DMS 273 treated with DMSO at 0.1 percent for 48 hours (cell line): ENCODE results near the gene CLCN6.

Experiments used
- DNase-seq: peaks from one replicate; lab custom pipeline; 2025; lab: John Stamatoyannopoulos, UW

Gene CLCN6

DNA sequence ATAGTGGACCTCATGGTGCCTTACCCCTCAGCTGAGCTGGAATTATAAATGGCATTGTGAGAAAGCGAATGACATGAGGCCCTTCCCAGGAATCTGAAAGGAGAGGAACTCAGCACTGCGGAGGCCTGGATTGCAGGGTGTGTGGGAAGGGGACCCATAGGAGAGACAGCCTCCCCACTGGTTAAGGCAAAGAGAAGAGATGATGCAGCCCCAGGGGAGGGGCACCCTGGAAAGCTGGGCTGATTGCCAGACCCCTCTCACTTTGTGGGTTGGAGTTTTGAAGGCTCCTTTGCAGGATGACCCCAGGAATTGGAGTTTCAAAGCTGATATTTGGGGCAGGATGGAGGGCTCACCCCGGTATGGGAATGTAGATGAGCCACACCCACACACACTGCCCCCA, 50.7 kb downstream of the CLCN6 start:
- no peak for DNase-seq

DNA sequence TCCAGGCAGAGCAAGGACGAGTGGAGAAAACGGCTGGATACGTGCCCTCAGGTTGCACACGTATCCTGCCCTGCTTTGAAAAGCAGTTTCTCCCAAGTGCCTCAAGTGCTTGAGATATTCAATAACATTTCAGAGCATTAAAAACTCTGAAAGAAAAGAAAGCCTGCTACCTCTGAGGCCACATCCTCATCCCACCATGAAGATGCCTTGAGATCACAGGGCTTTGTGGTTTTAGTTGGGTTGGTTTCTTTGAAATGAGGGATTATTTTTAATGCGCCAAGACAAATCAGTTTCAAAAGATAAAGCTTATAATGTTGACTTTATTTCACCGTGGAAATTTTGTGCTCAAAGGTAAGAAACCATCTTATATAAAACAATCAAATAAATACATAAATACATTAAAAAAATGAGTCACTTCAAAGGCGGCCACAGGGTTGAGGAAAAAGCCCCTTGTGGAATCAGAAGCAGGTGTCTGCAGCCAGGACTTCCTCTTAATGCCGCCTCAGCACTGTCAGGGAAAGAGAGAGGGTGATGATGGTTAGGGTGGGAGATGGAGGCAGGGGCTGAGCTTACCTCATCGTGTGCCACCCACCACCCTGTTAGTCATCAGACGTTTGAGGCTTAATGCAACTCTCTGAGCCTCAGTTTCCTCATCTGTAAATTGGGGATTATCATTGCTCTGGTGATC, 51.3 kb downstream of the CLCN6 start:
- DNase-seq, result no peak

DNA sequence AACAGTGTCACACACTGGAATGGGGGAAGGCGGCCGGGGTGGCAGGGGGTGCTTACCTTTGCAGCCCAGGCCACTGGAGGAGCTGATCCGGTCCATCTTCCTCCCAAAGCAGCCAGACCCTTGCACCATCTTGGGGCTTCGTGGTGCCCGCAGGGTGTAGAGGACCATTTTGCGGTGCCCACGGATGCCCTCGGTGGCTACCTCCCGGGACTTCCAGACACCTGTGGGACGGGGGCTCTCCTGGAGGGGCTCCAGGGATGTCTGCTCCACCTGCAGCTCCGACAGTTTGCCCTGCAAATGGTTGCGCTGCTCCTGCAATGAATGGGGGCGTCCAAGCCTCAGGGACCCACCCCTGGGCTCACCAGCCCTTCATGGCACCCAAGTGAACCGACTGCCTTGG, 52.2 kb downstream of the CLCN6 start:
- no peak for DNase-seq

DNA sequence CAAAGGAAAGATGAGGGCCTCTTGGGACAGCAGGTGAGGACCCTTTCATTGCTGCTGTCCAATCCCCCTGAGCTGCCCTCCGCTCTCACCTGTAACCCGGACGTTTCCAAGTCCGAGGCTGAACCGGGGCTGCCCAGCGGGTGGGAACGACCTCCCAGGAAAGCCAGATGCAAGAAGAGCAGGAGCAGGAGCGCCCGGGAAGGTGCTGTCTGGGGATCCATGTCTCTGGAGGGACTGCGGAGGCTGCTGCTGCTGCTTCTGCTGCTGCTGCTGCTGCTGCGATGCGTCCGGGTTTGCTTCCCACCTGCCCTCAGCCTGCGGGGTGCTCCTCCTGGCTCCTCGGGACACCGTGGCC, 52.6 kb downstream of the CLCN6 start, which contains the start of gene NPPB:
Gene NPPB, minus strand, starts transcription at position 333 of the 355 bp plus-strand sequence. Its CDS starts 112 bp downstream, at position 221.
- no peak for DNase-seq

DNA sequence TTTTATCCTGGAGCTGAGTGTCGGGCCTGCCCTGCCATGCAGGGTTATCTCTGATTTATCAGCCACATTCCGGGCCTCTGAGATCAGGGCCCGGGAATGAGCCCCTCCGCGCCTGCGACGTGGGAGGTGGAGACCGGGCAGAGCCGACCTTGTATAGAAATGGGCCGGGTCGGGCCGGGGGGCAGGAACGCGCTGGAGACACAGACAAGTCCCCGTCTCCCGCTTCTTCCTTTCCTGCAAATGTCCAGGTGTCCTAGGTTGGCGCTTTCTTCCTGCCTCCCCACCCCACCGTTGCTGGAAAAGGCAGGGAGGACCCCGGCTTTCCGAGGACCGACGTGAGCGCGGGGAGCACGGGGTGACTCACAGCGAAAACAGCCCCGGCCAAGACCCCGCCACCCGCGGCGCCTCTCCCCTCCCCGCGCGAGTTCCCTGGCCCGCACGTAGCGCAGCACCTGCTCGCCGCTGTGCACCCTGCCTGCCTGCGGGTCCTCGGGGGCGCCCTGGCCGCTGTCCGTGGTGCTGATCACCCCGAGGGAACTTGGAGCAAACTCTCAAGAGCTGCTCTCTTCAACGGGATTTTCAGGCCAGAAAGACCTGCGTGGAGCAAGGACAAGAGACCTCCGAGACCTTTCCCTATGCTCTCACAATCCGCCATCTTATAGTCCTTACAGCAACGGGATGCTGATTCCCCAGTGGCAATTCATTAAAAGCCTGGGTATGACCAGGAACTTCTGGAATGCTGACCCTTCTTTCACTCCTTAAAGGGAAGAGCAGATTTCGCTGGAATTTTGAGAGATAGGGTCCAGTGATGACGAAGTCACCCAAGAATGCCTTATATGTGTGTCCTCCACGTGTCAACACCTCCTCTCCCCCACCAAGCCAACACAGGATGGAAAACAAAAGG, 53.2 kb downstream of the CLCN6 start:
- no peak for DNase-seq

DNA sequence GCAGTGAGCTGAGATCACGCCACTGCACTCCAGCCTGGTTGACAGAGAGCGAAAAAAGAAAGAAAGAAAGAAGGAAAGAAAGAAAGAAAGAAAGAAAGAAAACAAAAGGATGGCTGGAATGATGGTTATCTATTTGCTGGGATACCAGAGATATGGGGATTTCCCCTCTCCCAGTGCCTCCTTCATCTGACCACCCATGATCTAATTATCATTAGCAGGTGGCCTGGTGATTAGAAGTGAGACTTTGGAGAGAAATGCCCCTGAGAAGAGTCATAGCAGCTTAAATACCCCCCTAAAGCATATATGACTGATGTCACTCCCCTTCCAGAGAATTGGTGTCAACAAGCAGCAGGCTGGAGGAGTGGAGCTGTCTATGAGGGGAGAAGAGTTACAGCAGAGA, 54.1 kb downstream of the CLCN6 start:
- DNase-seq, result no peak

DNA sequence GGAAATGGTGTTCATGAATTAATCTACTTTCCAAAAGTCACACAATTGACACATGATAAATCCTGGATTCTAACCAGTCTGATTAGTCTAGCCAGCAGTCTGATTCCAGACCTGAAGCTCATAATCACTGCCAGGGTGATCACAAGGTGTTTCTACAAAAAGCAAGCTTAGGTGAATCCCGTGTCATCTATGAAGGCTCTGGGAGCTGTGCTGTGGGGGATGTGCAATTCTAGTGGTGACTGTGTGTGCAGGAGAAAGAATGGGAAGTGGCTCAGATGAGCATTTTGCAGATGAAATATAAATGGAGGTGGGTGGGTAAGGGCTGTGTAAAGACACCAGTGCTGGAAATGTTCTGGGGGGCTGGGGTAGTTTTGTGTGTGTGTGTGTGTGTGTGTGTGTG, 54.6 kb downstream of the CLCN6 start:
- DNase-seq, result no peak

DNA sequence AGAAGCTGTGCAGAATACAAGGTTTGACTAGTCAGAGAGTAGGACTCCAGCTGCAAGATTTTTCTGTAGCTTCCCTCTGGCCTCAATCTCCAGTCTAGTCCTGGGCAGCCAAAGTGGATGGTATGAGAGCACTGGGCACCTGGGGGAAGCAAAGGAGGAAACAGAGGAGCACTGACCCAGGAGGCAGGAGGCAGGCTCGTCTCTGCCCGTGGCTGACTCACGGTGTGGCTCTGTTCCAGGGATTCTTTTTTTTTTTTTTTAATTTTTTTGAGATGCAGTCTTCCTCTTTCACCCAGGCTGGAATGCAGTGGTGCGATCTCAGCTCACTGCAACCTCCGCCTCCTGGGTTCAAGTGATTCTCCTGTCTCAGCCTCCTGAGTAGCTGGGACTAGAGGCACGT, 56.9 kb downstream of the CLCN6 start:
- no peak for DNase-seq

DNA sequence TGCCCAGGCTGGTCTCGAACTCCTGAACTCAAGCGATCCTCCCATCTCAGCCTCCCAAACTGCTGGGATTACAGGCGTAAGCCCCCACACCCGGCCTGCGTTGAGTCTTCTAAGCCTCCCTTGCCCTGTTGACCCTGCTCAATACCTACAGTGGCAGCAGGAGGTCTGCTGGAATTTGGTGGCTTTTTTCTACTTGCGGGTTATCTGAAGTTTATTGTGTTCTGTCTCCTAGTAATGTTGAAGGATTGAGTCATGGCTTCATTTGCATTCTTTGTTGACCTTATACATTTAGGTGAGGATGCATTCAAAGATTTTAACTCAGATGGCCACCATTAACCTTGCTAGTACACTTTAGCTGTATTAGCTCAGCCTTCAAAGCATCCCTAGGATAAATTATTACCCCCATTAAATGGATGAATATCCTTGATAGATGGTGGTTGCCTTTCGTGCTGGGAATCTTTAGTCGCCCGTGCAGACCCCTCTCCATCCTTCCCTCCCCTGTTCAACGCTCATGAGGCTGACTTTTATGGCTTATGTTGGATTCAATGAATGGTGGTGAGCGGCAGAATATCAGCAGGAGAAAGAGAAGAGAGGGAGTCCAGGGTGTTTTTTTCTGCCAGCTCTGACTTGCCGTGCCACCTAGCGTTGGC, 62.5 kb downstream of the CLCN6 start:
- DNase-seq, result no peak

DNA sequence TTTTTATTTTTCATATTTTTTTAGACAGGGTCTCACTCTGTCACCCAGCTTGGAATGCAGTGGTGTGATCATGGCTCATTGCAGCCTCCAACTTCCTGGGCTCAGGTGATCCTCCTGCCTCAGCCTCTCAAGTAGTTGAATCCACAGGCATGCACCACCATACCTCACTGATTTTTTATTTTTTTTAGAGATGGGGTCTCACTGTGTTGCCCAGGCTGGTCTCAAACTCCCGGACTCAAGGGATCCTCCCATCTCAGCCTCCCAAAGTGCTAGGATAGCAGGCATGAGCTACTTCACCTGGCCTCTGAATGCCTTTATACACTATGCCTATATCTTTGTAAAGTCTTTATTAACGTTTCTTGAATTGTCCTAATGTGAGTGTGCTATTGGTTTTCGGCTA, 63.1 kb downstream of the CLCN6 start:
- DNase-seq, result no peak

DNA sequence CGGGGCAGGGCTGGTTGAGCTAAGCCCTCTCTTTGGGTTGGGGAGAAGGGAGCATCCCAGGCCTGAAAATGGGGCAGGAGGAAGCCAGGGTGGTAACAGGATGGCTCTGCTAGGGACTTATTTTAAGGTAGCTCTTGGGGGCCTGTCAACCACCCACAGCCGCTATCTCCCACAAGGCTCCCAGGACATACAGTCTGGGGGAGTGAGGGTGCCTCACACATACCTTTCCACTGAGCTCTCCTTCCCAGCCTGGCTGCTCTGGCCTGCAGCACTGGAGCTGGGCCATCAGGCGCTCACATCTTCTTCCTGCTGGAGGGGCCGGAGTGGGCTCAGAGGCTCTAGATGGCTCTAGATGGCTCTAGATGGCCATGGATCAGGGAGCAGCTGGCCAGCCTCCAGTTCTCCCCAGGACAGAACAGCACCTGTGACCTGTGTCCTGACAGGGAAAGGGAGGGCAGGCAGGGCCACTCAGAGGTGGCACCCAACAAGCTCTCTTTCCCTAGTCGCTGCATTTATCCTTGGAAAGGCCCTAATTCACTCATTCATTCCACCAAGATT, 63.7 kb downstream of the CLCN6 start:
- no peak for DNase-seq

DNA sequence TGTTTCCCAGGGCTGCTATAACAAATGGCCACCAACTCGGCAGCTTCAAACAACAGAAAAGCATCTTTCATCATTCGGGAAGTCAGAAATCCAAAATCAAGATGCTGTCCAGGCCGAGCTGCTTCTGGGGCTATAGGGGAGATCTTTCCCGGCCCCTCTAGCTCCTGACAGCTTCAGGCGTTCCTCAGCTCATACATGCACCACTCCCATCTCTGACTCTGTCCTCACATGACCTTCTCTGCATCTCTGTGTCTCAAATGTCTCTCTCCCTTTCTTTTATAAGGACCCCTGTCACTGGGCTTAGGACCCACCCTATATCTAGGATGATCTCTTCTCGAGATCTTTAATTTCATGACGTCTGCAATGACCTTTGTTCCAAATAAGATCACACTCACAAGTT, 66.6 kb downstream of the CLCN6 start:
- no peak for DNase-seq

DNA sequence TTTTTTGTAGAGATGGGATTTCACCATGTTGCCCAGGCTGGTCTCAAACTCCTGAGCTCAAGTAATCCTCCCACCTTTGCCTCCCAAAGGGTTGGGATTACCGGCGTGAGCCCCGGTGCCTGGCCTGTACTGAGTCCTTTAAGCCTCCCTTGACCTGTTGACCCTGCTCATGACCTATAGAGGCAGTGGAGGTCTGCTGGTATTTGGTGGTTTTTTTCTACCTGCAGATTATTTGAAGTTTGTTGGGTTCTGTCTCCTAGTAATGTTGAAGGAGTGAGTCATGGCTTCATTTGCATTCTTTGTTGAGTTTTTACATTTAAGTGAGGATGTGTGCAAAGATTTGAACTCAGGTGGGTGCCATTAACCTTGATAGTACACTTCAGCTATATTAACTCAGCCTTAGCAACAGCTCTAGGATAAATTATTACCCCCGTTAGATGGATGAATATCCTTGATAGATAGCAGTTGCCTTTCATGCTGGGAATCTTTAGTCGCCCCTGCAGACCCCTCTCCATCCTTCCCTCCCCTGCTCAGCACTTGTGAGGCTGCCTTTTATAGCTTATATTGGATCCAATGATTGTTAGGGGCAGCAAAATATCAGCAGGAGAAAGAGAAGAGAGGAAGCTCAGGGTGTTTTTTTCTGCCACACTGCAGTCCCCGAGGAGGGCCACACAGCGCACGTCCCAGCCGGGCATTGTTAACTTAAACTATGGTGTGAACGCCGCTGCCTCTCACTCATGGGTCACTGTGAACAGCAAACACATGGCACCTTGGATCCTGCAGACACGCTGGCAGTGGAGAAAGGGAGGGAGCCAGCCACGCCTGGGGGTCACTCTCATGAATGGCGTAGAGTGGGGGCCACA, 67.6 kb downstream of the CLCN6 start:
- no peak for DNase-seq

DNA sequence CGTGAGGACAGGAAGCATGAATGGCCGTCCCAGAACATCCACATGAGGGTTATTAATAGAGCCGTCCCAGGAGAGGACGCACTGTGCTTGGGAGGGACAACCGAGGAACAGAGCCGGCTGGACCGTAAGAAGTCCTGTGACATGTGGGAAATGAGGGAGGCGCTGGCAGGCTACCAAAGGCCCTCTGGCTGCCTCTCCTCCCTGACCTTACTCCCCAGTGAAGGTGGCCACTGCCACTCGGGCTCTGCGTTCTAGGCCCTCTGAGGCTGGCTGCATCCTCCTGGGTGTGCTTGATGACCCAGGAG, 68.2 kb downstream of the CLCN6 start:
- no peak for DNase-seq

DNA sequence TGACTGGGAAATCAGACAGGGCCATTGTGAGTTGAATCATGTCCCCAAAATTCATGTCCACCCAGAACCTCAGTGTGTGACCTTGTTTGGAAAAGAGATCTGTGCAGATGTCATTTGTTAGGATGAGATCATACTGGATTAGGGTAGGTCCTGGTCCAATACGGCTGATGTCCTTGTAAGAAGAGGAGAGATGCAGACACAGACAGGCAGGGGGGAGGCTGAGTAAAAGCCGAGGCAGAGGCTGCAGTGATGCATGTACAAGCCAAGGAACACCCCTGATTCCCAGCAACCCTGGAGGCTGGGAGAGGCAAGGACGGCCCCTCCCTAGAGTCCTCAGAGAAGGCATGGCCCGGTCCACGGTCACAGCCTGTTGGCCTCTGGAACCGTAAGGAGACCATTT, 68.6 kb downstream of the CLCN6 start:
- no peak for DNase-seq

DNA sequence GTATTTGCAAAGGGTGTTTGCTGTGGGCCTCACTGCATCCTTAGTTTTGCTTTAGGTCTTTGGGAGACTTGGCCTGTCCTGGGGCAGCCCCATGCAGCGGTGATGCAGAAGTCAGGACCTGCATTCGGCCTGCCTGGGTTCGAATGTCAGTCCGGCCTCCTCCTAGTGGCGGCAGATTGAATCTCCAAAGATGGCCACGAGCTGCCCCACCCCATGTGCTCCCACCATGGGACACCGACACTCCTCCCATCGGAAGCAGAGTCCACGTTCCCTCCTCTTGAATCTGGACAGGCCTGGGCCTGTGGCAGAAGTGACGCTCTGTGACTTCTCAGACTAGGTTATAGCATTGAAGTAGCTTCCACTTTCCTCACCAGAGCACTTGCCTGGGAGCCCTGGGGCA, 69.1 kb downstream of the CLCN6 start:
- DNase-seq, result no peak

DNA sequence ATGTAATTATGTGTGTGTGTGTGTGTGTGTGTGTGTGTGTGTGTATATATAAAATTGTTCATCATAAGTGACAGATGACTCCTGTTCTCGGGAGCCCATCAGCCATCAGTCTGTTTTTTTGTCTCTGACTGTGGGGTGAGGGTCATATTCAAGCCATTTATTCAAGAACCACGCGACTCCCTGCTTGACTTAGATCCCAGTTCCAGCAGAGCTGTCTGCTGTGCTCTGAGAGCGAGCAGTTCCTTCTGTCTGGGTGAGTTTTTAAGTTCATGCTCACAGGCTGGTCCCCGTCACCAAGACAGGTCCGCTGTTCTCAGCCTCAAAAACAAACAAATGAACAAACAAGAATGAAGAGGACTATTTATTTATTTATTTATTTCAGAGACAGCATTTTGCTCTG, 71.1 kb downstream of the CLCN6 start:
- no peak for DNase-seq

DNA sequence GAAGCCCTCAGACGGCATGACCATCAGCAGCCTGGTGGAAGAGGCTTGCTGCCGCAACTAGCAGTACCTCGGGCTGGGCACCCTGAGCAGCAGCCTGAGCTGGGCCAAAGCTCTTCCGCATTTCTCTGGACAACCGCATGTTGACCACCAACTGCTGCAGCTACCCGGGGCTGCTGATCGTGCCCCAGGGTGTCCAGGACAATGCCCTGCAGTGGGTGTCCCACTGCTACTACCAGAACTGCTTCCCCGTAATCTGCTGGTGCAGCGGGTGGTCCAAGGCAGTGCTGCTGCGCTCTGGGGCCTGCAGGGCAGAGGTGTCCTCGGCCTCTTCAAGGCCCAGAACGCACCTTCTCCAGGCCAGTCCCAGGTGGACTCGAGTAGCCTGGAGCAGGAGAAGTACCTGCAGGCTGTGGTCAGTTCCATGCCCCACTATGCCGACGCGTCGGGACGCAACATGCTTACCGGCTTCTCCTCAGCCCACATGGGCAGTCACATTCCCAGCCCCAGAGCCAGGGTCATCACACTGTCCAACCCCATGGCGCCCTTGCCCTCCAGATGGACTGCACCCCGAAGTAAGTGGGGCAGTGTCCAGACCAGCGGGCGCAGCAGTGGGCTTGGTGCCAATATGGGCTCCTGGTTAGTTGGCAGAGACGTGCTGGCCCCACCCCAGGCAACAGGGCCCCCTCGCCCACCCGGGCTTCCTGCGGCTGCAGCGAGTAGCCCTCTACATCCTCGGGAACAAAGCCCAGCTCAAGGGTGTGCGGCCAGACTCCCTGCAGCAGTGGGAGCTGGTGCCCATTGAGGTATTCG, 72.3 kb downstream of the CLCN6 start:
- no peak for DNase-seq

DNA sequence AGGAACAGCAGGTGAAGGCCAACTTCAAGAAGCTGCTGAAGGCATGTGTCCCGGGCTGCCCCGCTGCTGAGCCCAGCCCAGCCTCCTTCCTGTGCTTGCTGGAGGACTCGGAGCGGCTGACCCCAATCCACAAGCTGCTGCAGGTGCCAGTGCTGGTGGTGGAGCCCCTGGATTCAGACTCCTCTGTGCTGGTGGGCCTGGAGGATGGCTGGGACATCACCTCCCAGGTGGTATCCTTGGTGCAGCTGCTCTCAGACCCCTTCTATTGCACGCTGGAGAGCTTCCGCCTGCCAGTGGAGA, 72.8 kb downstream of the CLCN6 start:
- DNase-seq, result no peak

DNA sequence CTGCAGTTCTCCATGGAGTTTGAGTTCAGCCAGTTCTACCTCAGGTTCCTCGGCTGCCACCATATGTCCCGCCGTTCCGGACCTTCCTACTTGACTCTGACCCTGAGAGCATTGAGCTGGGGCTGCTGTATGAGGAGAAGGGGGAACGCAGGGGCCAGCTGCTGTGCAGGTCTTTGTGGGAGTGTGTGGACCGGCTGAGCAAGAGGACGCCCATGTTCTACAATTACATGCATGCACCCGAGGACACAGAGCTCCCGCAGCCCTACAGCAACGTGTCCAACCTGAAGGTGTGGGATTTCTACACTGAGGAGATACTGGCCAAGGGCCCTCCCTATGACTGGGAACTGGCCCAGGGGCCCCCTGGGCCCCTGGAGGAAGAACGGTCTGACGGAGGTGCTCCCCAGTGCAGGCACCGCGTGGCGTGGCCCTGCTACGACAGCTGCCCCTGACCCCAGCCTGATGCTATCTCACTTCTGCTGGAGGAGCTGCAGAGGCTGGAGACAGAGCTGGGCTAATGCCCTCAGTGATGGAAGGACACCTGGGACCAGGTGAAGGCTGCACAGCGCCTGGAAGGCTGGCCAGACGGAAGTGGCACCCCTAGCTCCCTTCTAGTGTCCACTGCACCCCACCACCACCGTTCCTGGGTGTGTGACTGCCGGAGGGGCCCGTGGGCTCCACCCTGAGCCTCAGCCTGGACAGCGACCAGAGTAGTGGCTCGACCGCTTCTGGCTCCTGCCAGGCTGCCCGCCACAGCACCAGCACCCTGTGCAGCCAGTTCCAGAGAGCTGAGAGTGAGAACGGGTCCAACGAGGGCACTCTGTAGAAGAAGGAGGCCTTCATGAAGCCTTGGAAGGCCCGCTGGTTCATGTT, 73.6 kb downstream of the CLCN6 start:
- no peak for DNase-seq
